Keratinocyte (primary cell): Measurements from ENCODE around the gene NSUN3. TPM values are rescaled to one million over a fixed set of nuclear protein-coding genes. Genes with fewer than 3 reads are reported as not detected.

ENCODE experiments used
- DNase-seq: peaks from one replicate; pipeline ENCODE4 v3.0.0-alpha.2; 2011; ENCODE audit warnings: low read depth, missing footprints, low spot score
- FAIRE-seq: peaks from 2 replicates; lab custom pipeline; 2011; peaks lifted over from hg19 to GRCh38; lab: Jason Lieb, UNC
- H2AFZ ChIP-seq: 2 replicates; pipeline ENCODE4 v1.6.0; 2012; ENCODE audit warnings: low read length, control low read depth, inconsistent platforms; ENCODE audit not compliant: control insufficient read depth
- H3K27ac ChIP-seq: 2 replicates; pipeline ENCODE4 v1.5.1; 2011; ENCODE audit warnings: low read length; ENCODE audit not compliant: control insufficient read depth, insufficient read depth
- H3K27me3 ChIP-seq: 3 replicates; pipeline ENCODE4 v1.6.0; 2011; ENCODE audit warnings: low read length; ENCODE audit not compliant: control insufficient read depth, insufficient read depth; ENCODE audit errors: extremely low read depth
- H3K36me3 ChIP-seq, 2 experiments: 2 replicates in 1 of 2; 3 replicates in 1 of 2; pipeline ENCODE4 v1.5.1; 2011; ENCODE audit warnings: low read length in 2 of 2, mild to moderate bottlenecking in 1 of 2; ENCODE audit not compliant: control insufficient read depth in 2 of 2, insufficient read depth in 2 of 2; ENCODE audit errors: extremely low read depth in 1 of 2
- H3K4me1 ChIP-seq: 3 replicates; pipeline ENCODE4 v1.5.1; 2011; ENCODE audit warnings: low read length; ENCODE audit not compliant: control insufficient read depth, insufficient read depth; ENCODE audit errors: extremely low read depth
- H3K4me2 ChIP-seq: 3 replicates; pipeline ENCODE4 v1.6.0; 2011; ENCODE audit warnings: low read depth, low read length; ENCODE audit not compliant: control insufficient read depth, insufficient read depth; ENCODE audit errors: extremely low read depth
- H3K4me3 ChIP-seq, 3 experiments: fragments of 200-600 bp in 1 of 3; sonication (generic) in 1 of 3; 2 replicates in 2 of 3; 3 replicates in 1 of 3; pipeline ENCODE4 v1.5.1; 2011 to 2016; ENCODE audit warnings: low read length in 3 of 3, mild to moderate bottlenecking in 3 of 3, control low read depth in 2 of 3, inconsistent platforms in 1 of 3, low read depth in 1 of 3, mixed read lengths in 1 of 3, mixed run types in 1 of 3, moderate library complexity in 1 of 3; ENCODE audit not compliant: control insufficient read depth in 2 of 3, insufficient read depth in 2 of 3; ENCODE audit errors: extremely low read depth in 1 of 3
- H3K79me2 ChIP-seq: 2 replicates; pipeline ENCODE4 v1.6.0; 2012; ENCODE audit warnings: low read length; ENCODE audit not compliant: control insufficient read depth, insufficient read depth
- H3K9ac ChIP-seq: 3 replicates; pipeline ENCODE4 v1.6.0; 2011; ENCODE audit warnings: low read length; ENCODE audit not compliant: control insufficient read depth, insufficient read depth; ENCODE audit errors: extremely low read depth
- H3K9me1 ChIP-seq: 3 replicates; pipeline ENCODE4 v1.6.0; 2011; ENCODE audit warnings: low read length; ENCODE audit not compliant: control insufficient read depth, insufficient read depth; ENCODE audit errors: extremely low read depth
- H3K9me3 ChIP-seq: 2 replicates; pipeline ENCODE4 v1.5.1; 2012; ENCODE audit warnings: low read depth, low read length; ENCODE audit not compliant: control insufficient read depth
- H4K20me1 ChIP-seq: 3 replicates; pipeline ENCODE4 v1.6.0; 2011; ENCODE audit warnings: low read length; ENCODE audit not compliant: control insufficient read depth, insufficient read depth; ENCODE audit errors: extremely low read depth
- CTCF ChIP-seq, 3 experiments: IDR thresholded peaks in 1 of 3; conservative IDR thresholded peaks in 1 of 3; optimal IDR thresholded peaks in 1 of 3; 2 replicates in 2 of 3; 3 replicates in 1 of 3; pipeline versions ENCODE3 to v1.5.1; 2011; ENCODE audit warnings: low read length in 3 of 3, mild to moderate bottlenecking in 3 of 3, moderate library complexity in 2 of 3, control low read depth in 1 of 3, inconsistent platforms in 1 of 3; ENCODE audit not compliant: insufficient read depth in 2 of 3; ENCODE audit errors: extremely low read depth in 1 of 3
- EZH2 ChIP-seq: IDR thresholded peaks from one replicate; pipeline ENCODE4 v1.6.1; 2012; ENCODE audit warnings: inconsistent platforms, mild to moderate bottlenecking, low read length, moderate library complexity
- dilution Hi-C: fragments of 300-500 bp; cut with MboI; formaldehyde crosslinking; loops from one replicate; pipeline ENCODE4 v1.7.0; 2020; ENCODE audit warnings: low sequenced_read_pairs; ENCODE audit not compliant: extremely low pct_ligation_motif_present
- polyA plus RNA-seq, 5 experiments: library from polyadenylated mRNA; depleted of rRNA in 3 of 5; stranded (reverse) in 3 of 5; stranded (forward) in 1 of 5; unstranded in 1 of 5; fragments of >200 nt; gene quantifications; 1 replicate in 1 of 5; 2 replicates in 3 of 5; 3 replicates in 1 of 5; pipeline versions ENCODE4 v1.2.1 to v1.2.3, GENCODE V29; 2011 to 2012; ENCODE audit warnings: missing spikeins in 2 of 5, low read depth in 1 of 5, low replicate concordance in 1 of 5

The NSUN3 gene
- polyA plus RNA-seq, 1 donor (not counting 4 experiments of a cell fraction or from before 2014, with no cell fraction given), result 6.4 TPM

DNA sequence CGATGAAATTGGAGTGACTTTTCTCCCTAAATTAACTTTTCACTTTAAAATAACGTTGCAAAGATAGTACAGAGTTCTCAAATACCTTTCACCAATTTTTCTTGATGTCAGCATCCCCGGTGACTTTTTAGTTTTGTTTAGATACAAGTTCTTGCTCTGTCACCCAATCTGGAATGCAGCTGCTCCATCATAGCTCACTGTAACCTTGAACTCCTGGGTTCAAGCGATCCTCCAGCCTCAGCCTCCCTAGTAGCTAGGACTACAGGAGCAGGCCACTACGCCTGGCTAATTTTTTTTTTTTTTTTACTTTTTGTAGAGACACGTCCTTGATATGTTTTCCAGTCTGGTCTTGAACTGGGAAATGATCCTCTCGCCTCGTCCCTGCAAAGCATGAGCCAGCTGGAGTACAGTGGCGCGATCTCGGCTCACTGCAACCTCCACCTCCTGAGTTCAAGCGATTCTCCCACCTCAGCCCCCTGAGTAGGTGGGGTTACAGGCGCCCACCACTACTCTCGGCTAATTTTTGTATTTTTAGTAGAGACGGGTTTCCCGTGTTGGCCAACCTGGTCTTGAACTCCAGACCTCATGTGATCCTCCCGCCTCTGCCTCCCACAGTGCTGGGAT lies 747 bp downstream of the NSUN3 start:
- H3K9ac ChIP-seq, result peak overlapping the region; percentile 97
- DNase-seq (no peak), FAIRE-seq (no peak)
- dilution Hi-C loops, result no loop called here
- no peaks in the 10 kb centered on the region for H3K4me1 ChIP-seq
- TF ChIP-seq EZH2 (no peak), CTCF (optimal IDR thresholded peaks at IDR 0.05 in 1 of 3, IDR thresholded peaks at IDR 0.05 in 1 of 3, conservative IDR thresholded peaks at IDR 0.05 in 1 of 3; ENCODE audit: extremely low read depth in 1 of 3, insufficient read depth in 2 of 3, low read length in 3 of 3) (no peak)
- no peaks in the 10 kb centered on the region for H3K9me1 ChIP-seq
- peak overlapping the region; percentile 96 for H2AFZ ChIP-seq
- no peaks in the 10 kb centered on the region for H3K79me2 ChIP-seq
- H3K4me2 ChIP-seq, result peak overlapping the region; percentile 78
- no peaks in the 10 kb centered on the region for H4K20me1 ChIP-seq
- H3K36me3 ChIP-seq, result peaks cover 0 to 2% of the 10 kb centered on the region in 2 experiments
- no peaks in the 10 kb centered on the region for H3K27me3 ChIP-seq
- H3K9me3 ChIP-seq, result no peaks in the 10 kb centered on the region
- peak overlapping the region; percentile 95 for H3K27ac ChIP-seq
- peak overlapping the region; percentile 66 to 97 (median 91) for H3K4me3 ChIP-seq

- no peak overlapping the region for H3K27ac ChIP-seq
- TF ChIP-seq CTCF (optimal IDR thresholded peaks at IDR 0.05 in 1 of 3, IDR thresholded peaks at IDR 0.05 in 1 of 3, conservative IDR thresholded peaks at IDR 0.05 in 1 of 3; ENCODE audit: extremely low read depth in 1 of 3, insufficient read depth in 2 of 3, low read length in 3 of 3) (no peak), EZH2 (no peak)
- H3K27me3 ChIP-seq, result no peaks in the 10 kb centered on the region
- no peaks in the 10 kb centered on the region for H3K9me1 ChIP-seq
- H3K4me2 ChIP-seq, result peak overlapping the region; percentile 78
- H3K9me3 ChIP-seq, result no peaks in the 10 kb centered on the region
- dilution Hi-C loops, result no loop called here
- H2AFZ ChIP-seq, result no peak overlapping the region
- FAIRE-seq, result no peak
- no peaks in the 10 kb centered on the region for H3K4me1 ChIP-seq
- H3K79me2 ChIP-seq, result no peaks in the 10 kb centered on the region
- H3K36me3 ChIP-seq, result no peaks in the 10 kb centered on the region
- no peak overlapping the region for H3K9ac ChIP-seq
- no peak overlapping the region for H3K4me3 ChIP-seq
- no peaks in the 10 kb centered on the region for H4K20me1 ChIP-seq
- no peak for DNase-seq
Measured at GRCh38 chr3:94064243-94064860, 1.5 kb downstream of the NSUN3 start.
